Measurements from ENCODE around the gene CLCN4.
A peak's percentile ranks its signal among the peaks of the same experiment; 100 is the strongest.

Gene CLCN4

GRCh38 chrX:10254739-10255138 is 98.0 kb downstream of the CLCN4 start:
- peaks cover 29% of the 10 kb centered on the region for H3K9me3 Mint-ChIP-seq
- H3K27ac Mint-ChIP-seq: no peak overlapping the region
- H3K4me1 Mint-ChIP-seq: no peaks in the 10 kb centered on the region
- no peaks in the 10 kb centered on the region for H3K36me3 Mint-ChIP-seq (ENCODE audit: low read depth)
- DNase-seq: no peak
- TF ChIP-seq, protein P1, sequence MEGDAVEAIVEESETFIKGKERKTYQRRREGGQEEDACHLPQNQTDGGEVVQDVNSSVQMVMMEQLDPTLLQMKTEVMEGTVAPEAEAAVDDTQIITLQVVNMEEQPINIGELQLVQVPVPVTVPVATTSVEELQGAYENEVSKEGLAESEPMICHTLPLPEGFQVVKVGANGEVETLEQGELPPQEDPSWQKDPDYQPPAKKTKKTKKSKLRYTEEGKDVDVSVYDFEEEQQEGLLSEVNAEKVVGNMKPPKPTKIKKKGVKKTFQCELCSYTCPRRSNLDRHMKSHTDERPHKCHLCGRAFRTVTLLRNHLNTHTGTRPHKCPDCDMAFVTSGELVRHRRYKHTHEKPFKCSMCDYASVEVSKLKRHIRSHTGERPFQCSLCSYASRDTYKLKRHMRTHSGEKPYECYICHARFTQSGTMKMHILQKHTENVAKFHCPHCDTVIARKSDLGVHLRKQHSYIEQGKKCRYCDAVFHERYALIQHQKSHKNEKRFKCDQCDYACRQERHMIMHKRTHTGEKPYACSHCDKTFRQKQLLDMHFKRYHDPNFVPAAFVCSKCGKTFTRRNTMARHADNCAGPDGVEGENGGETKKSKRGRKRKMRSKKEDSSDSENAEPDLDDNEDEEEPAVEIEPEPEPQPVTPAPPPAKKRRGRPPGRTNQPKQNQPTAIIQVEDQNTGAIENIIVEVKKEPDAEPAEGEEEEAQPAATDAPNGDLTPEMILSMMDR (IDR thresholded peaks at IDR 0.05): no peak
- H3K4me3 Mint-ChIP-seq: no peak overlapping the region
- H3K27me3 Mint-ChIP-seq (ENCODE audit: low read depth, poor library complexity): peaks cover 7% of the 10 kb centered on the region

DNA sequence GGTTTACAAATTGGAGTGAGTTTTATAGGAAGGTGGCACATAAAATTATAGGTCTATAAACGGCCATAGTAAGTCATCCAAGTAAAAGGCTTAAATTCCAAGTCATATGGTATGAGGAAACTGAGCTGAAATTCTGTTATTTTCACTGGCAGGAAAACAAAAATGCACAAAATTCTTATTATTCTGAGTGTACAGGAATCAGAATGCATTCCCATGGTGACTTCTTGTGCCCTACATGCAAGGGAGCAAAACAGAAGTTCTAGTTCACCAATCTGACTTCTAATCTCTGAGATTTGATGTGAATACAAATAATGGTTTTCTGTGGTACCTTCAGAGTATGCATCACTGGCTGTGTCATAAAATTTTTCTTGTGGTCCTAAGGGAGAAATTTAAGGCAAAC is 102.9 kb downstream of the CLCN4 start:
- peaks cover 7% of the 10 kb centered on the region for H3K27me3 Mint-ChIP-seq (ENCODE audit: low read depth, poor library complexity)
- no peaks in the 10 kb centered on the region for H3K36me3 Mint-ChIP-seq (ENCODE audit: low read depth)
- DNase-seq: no peak
- H3K4me3 Mint-ChIP-seq: no peak overlapping the region
- no peaks in the 10 kb centered on the region for H3K4me1 Mint-ChIP-seq
- TF ChIP-seq, protein P1 (IDR thresholded peaks at IDR 0.05): no peak
- peaks cover 30% of the 10 kb centered on the region for H3K9me3 Mint-ChIP-seq
- no peak overlapping the region for H3K27ac Mint-ChIP-seq

DNA sequence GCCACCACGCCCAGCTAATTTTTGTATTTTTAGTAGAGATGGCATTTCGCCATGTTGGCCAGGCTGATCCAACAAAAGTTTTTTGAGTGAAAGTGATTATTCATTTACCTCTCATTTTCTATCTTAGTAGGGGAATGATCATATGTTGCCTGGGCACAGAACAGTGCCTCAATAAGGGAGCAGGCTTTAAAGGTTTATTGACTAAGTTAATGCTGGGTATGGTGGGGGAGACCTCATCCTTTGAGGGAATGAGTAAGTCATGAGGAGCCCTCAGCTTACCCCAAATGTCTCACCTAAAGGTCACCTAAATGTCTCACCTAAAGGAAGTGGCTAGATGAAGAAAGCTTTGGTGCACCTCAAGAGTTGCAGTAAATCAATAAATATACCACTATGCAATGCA is 109.0 kb downstream of the CLCN4 start:
- Mint-ChIP-seq H3K27me3 (ENCODE audit: low read depth, poor library complexity) (peaks cover 3% of the 10 kb centered on the region), H3K4me3 (no peak overlapping the region), H3K27ac (no peak overlapping the region), H3K36me3 (ENCODE audit: low read depth) (no peaks in the 10 kb centered on the region), H3K4me1 (no peaks in the 10 kb centered on the region), H3K9me3 (peaks cover 59% of the 10 kb centered on the region)
- TF ChIP-seq, protein P1 (IDR thresholded peaks at IDR 0.05): no peak
- no peak for DNase-seq

GRCh38 chrX:10278716-10279115 is 121.9 kb downstream of the CLCN4 start:
- no peaks in the 10 kb centered on the region for H3K4me1 Mint-ChIP-seq
- H3K27ac Mint-ChIP-seq: no peak overlapping the region
- DNase-seq: no peak
- H3K36me3 Mint-ChIP-seq (ENCODE audit: low read depth): no peaks in the 10 kb centered on the region
- peaks cover 31% of the 10 kb centered on the region for H3K9me3 Mint-ChIP-seq
- TF ChIP-seq, protein P1 (IDR thresholded peaks at IDR 0.05): no peak
- H3K27me3 Mint-ChIP-seq (ENCODE audit: low read depth, poor library complexity): peaks cover 4% of the 10 kb centered on the region
- no peak overlapping the region for H3K4me3 Mint-ChIP-seq

DNA sequence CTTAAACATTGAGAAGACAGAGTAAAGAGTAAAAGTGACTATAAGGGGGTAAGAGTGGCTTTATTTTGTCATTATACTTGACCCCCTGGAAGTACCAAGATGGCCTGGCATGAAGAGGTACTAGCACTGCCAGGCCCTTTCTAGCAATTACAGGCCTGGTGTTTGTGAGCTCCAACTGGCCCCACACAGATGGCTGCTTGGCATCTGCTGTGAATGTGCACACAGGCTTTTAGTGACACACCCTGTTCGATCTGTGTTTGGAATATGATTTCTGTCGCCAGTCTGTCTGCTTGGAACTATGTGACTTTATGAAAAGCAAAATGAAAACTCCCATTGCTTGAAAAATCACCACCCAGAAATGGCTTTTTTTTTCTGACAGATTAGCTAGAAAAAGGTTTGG is 123.3 kb downstream of the CLCN4 start:
- no peak for DNase-seq
- Mint-ChIP-seq H3K36me3 (ENCODE audit: low read depth) (no peaks in the 10 kb centered on the region), H3K4me3 (no peak overlapping the region), H3K27ac (no peak overlapping the region), H3K4me1 (no peaks in the 10 kb centered on the region), H3K9me3 (peaks cover 31% of the 10 kb centered on the region), H3K27me3 (ENCODE audit: low read depth, poor library complexity) (peaks cover 4% of the 10 kb centered on the region)
- TF ChIP-seq, protein P1 (IDR thresholded peaks at IDR 0.05): no peak

GRCh38 chrX:10282490-10282889 is 125.7 kb downstream of the CLCN4 start:
- Mint-ChIP-seq H3K4me3 (no peak overlapping the region), H3K9me3 (peaks cover 41% of the 10 kb centered on the region), H3K27me3 (ENCODE audit: low read depth, poor library complexity) (peaks cover 4% of the 10 kb centered on the region), H3K36me3 (ENCODE audit: low read depth) (no peaks in the 10 kb centered on the region), H3K4me1 (no peaks in the 10 kb centered on the region), H3K27ac (peak overlapping the region; percentile 3)
- TF ChIP-seq, protein P1 (IDR thresholded peaks at IDR 0.05): no peak
- no peak for DNase-seq

All from nephron progenitor cell (in vitro differentiated cells).